Coronary artery (tissue), 2 donors: Measurements from ENCODE around the gene JDP2.

Source experiments
- DNase-seq: peaks from one replicate; pipeline ENCODE4 v3.0.0-alpha.2; 2017; ENCODE audit warnings: low spot score
- H3K27ac ChIP-seq, 2 donors: fragments of 200-600 bp; sonication (generic); one replicate each; pipeline ENCODE4 v1.5.1; 2016 to 2019
- H3K4me3 ChIP-seq: fragments of 200-600 bp; sonication (generic); 2 replicates; pipeline ENCODE4 v1.5.1; 2016; ENCODE audit warnings: mild to moderate bottlenecking, moderate library complexity
- CTCF ChIP-seq: fragments of 200-600 bp; sonication (generic); IDR thresholded peaks from one replicate; pipeline ENCODE4 v1.5.1; 2019; ENCODE audit warnings: antibody characterized with exemption

Gene JDP2

GRCh38 chr14:75453817-75454434, 26.1 kb downstream of the JDP2 start:
- no peak for TF ChIP-seq CTCF
- Histone ChIP-seq H3K27ac (peak overlapping the region; percentile 78 to 88), H3K4me3 (no peak overlapping the region)
- no peak for DNase-seq

- Histone ChIP-seq H3K27ac (peak overlapping the region in 1 of 2 donors; percentile 10), H3K4me3 (no peak overlapping the region)
- DNase-seq, result no peak
- TF ChIP-seq CTCF, result no peak
Observed at GRCh38 chr14:75454963-75455546, 27.2 kb downstream of the JDP2 start.

DNA sequence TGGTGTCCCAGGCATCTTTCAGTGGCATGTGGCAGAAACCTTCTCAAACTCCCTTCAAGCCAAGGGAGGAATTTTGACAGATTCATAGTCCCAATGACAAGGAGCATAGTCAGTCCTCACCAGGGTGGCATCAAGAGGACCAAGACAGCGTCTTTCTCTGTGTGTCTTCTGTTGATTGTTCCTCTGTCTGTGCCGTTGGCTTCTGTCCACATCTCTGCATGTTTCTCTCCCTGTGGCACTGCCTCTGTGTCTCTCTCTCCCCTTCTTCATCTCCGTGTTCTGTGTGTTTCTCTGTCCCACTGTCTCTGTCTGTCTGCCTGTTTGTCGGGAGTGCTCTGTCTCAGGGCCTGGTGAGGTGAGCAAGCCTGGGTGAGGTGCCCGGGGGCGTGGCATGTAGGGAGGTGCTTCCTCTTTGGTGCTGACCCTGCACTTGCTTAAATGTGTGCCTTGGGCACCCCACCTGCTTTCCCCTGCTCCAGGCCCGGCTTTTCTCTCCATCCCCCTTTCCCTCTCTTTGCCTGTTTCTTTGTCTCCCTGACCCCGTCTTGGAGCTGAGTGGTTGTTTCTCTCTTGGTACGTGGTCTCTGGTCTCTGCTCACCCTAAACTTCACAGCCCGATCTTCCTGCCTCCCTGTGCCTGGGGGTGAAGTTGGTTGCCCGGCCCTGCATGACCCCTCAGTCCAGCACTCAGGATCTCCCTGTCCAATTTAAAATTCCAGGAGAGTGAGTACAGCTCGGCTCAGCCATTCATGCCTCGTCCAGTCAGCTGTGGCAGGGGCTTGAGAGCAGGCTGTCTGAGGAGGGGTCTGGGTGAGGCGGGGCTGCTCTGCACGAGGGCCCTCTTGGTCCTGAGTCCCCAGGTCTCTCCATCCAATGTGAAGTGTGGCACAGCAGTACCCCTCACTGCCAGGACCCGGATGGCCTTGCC, 28.5 kb downstream of the JDP2 start:
- DNase-seq, result no peak
- Histone ChIP-seq H3K4me3 (no peak overlapping the region), H3K27ac (no peak overlapping the region)
- TF ChIP-seq CTCF, result no peak

GRCh38 chr14:75456997-75457335, 29.1 kb downstream of the JDP2 start:
- Histone ChIP-seq H3K4me3 (no peak overlapping the region), H3K27ac (no peak overlapping the region)
- TF ChIP-seq CTCF, result no peak
- DNase-seq, result no peak

- TF ChIP-seq CTCF, result no peak
- Histone ChIP-seq H3K4me3 (no peak overlapping the region), H3K27ac (no peak overlapping the region)
- DNase-seq, result no peak
Observed at GRCh38 chr14:75457648-75458165, 29.9 kb downstream of the JDP2 start.

GRCh38 chr14:75458305-75458704, 30.5 kb downstream of the JDP2 start:
- no peak for TF ChIP-seq CTCF
- no peak overlapping the region for H3K27ac ChIP-seq
- no peak overlapping the region for H3K4me3 ChIP-seq
- no peak for DNase-seq
